ENCODE results near the gene FICD. TPM values are rescaled to one million over a fixed set of nuclear protein-coding genes. Genes with fewer than 3 reads are reported as not detected.
A peak's percentile ranks its signal among the peaks of the same experiment; 100 is the strongest.

FICD gene
- total RNA-seq, 2 donors from 2014 or later = 6.2 to 6.8 TPM

- H3K4me1 ChIP-seq (ENCODE audit: control insufficient read depth, insufficient read depth, low read length) = no peaks in the 10 kb centered on the region
- no peak overlapping the region for H3K9ac ChIP-seq (ENCODE audit: extremely low read depth, low read length, poor library complexity, severe bottlenecking)
- no peaks in the 10 kb centered on the region for H3K27me3 ChIP-seq (ENCODE audit: control insufficient read depth, insufficient read depth, low read length, poor library complexity, severe bottlenecking)
- TF ChIP-seq CTCF (conservative IDR thresholded peaks at IDR 0.05) = peak; percentile 21
- H3K36me3 ChIP-seq (ENCODE audit: control insufficient read depth, insufficient read depth, low read length) = peaks cover 87% of the 10 kb centered on the region
- WGBS, 2 experiments (ENCODE audit: insufficient coverage in 1 of 2, insufficient read length in 1 of 2) = 92% methylated on average over 4 to 10 of the region's 10 CpGs
- Mint-ChIP-seq H3K36me3 (ENCODE audit: low read depth) (peaks cover 89% of the 10 kb centered on the region), H3K4me3 (no peak overlapping the region), H3K27ac (no peak overlapping the region), H3K27me3 (ENCODE audit: insufficient read depth) (no peaks in the 10 kb centered on the region), H3K4me1 (no peaks in the 10 kb centered on the region), H3K9me3 (no peaks in the 10 kb centered on the region)
- peak overlapping the region; percentile 62 for H3K27ac ChIP-seq (ENCODE audit: low read depth, low read length)
- H3K4me3 ChIP-seq (ENCODE audit: low read length) = no peak overlapping the region
- no peaks in the 10 kb centered on the region for H3K9me3 ChIP-seq (ENCODE audit: control insufficient read depth, low read length)
- DNase-seq = peak; percentile 50
Observed at GRCh38 chr12:108526482-108527165, 11.5 kb downstream of the FICD start.

DNA sequence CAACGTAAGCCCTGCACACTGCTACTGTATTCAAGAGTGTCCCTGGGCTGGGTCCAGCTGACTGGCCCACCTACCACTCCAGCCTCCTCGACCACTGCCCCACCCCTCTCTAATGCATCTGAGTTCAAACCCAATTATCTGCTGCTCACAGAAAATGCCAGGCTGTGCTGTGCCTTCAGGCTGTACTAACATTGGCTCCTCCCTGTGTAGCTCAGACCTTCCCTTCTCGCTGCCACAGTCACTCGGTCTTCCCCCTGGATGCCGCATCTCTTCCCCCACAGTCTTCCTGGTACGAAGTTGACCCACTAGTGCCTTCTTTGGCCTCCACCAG is 12.1 kb downstream of the FICD start:
- H3K27ac Mint-ChIP-seq = no peak overlapping the region
- Histone ChIP-seq H3K36me3 (ENCODE audit: control insufficient read depth, insufficient read depth, low read length) (peaks cover 87% of the 10 kb centered on the region), H3K27ac (ENCODE audit: low read depth, low read length) (peak overlapping the region; percentile 62), H3K9me3 (ENCODE audit: control insufficient read depth, low read length) (no peaks in the 10 kb centered on the region), H3K9ac (ENCODE audit: extremely low read depth, low read length, poor library complexity, severe bottlenecking) (no peak overlapping the region), H3K27me3 (ENCODE audit: control insufficient read depth, insufficient read depth, low read length, poor library complexity, severe bottlenecking) (no peaks in the 10 kb centered on the region), H3K4me1 (ENCODE audit: control insufficient read depth, insufficient read depth, low read length) (no peaks in the 10 kb centered on the region), H3K4me3 (ENCODE audit: low read length) (no peak overlapping the region)
- no peak overlapping the region for H3K4me3 Mint-ChIP-seq
- peaks cover 88% of the 10 kb centered on the region for H3K36me3 Mint-ChIP-seq (ENCODE audit: low read depth)
- TF ChIP-seq CTCF (conservative IDR thresholded peaks at IDR 0.05) = no peak
- no peak for DNase-seq
- WGBS, 2 experiments (ENCODE audit: insufficient coverage in 1 of 2, insufficient read length in 1 of 2) = 93 to 97% methylated on average over 6 of the region's 6 CpGs
- H3K27me3 Mint-ChIP-seq (ENCODE audit: insufficient read depth) = no peaks in the 10 kb centered on the region
- H3K9me3 Mint-ChIP-seq = no peaks in the 10 kb centered on the region
- H3K4me1 Mint-ChIP-seq = no peaks in the 10 kb centered on the region

- DNase-seq = no peak
- Histone ChIP-seq H3K9ac (ENCODE audit: extremely low read depth, low read length, poor library complexity, severe bottlenecking) (no peak overlapping the region), H3K4me3 (ENCODE audit: low read length) (no peak overlapping the region), H3K36me3 (ENCODE audit: control insufficient read depth, insufficient read depth, low read length) (peaks cover 83% of the 10 kb centered on the region), H3K27ac (ENCODE audit: low read depth, low read length) (no peak overlapping the region), H3K27me3 (ENCODE audit: control insufficient read depth, insufficient read depth, low read length, poor library complexity, severe bottlenecking) (no peaks in the 10 kb centered on the region), H3K4me1 (ENCODE audit: control insufficient read depth, insufficient read depth, low read length) (no peaks in the 10 kb centered on the region), H3K9me3 (ENCODE audit: control insufficient read depth, low read length) (no peaks in the 10 kb centered on the region)
- H3K4me3 Mint-ChIP-seq = no peak overlapping the region
- 89 to 99% methylated on average over 9 of the region's 9 CpGs for WGBS, 2 experiments (ENCODE audit: insufficient coverage in 1 of 2, insufficient read length in 1 of 2)
- no peaks in the 10 kb centered on the region for H3K9me3 Mint-ChIP-seq
- H3K4me1 Mint-ChIP-seq = no peaks in the 10 kb centered on the region
- no peak for TF ChIP-seq CTCF (conservative IDR thresholded peaks at IDR 0.05)
- H3K27me3 Mint-ChIP-seq (ENCODE audit: insufficient read depth) = no peaks in the 10 kb centered on the region
- peaks cover 76% of the 10 kb centered on the region for H3K36me3 Mint-ChIP-seq (ENCODE audit: low read depth)
- H3K27ac Mint-ChIP-seq = no peak overlapping the region
Observed at GRCh38 chr12:108530161-108530560, 15.1 kb downstream of the FICD start.

Measured in endodermal cell (in vitro differentiated cells).